Testis (tissue), 2 donors: ENCODE results near the gene RS1.

Source experiments
- POLR2A ChIP-seq: fragments of 450-650 bp; IDR thresholded peaks from one replicate; pipeline ENCODE4 v1.6.1; 2017; ENCODE audit warnings: antibody characterized with exemption, mild to moderate bottlenecking, moderate library complexity
- TF ChIP-seq, protein P1 (sequence below), 3 experiments: fragments of 450-650 bp in 2 of 3; fragments of 200-600 bp in 1 of 3; sonication (generic) in 1 of 3; IDR thresholded peaks; one replicate each; pipeline ENCODE4 v1.5.1; 2016 to 2019; ENCODE audit warnings: antibody characterized with exemption in 3 of 3, mild to moderate bottlenecking in 2 of 3, moderate library complexity in 1 of 3

DNA sequence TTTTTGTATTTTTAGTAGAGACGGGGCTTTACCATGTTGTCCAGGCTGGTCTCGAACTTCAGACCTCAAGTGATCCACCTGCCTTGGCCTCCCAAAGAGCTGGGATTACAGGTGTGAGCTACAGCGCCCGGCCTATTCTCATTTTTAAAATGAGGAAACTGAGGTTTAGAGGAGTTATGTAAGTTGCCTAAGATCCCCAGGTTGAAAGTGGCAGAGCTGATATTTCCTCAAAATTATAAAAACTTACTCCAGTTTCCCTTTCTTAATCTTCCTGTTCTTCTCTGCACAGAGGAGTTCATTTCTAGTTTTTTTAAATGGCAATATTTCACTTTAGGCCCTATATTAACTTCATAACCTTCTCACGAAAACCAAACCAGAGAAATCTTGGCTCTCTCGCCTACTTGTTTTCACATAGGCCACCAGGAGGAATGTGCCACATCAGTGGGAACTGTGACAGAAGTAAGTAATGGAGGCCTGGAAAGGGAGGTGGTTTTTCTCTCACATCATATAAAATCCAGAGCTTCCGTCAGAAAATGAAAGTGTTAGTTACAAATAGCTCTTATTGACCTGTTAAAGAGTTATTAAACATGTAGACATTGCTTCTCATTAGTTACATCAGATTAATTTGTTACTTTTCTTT is 16.1 kb upstream of the RS1 start:
- TF ChIP-seq, protein P1, sequence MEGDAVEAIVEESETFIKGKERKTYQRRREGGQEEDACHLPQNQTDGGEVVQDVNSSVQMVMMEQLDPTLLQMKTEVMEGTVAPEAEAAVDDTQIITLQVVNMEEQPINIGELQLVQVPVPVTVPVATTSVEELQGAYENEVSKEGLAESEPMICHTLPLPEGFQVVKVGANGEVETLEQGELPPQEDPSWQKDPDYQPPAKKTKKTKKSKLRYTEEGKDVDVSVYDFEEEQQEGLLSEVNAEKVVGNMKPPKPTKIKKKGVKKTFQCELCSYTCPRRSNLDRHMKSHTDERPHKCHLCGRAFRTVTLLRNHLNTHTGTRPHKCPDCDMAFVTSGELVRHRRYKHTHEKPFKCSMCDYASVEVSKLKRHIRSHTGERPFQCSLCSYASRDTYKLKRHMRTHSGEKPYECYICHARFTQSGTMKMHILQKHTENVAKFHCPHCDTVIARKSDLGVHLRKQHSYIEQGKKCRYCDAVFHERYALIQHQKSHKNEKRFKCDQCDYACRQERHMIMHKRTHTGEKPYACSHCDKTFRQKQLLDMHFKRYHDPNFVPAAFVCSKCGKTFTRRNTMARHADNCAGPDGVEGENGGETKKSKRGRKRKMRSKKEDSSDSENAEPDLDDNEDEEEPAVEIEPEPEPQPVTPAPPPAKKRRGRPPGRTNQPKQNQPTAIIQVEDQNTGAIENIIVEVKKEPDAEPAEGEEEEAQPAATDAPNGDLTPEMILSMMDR (IDR thresholded peaks at IDR 0.05), result no peak
- no peak for TF ChIP-seq POLR2A
